GM21528 (cell line): ENCODE measurements around the gene BCKDHB.

Experiments used
- ATAC-seq: cut with Tn5 transposase; IDR thresholded peaks from one replicate; pipeline ENCODE4 v1.9.1; 2021; ENCODE audit warnings: mild to moderate bottlenecking, moderate library complexity; ENCODE audit not compliant: unreplicated experiment, low FRiP score

The BCKDHB gene

DNA sequence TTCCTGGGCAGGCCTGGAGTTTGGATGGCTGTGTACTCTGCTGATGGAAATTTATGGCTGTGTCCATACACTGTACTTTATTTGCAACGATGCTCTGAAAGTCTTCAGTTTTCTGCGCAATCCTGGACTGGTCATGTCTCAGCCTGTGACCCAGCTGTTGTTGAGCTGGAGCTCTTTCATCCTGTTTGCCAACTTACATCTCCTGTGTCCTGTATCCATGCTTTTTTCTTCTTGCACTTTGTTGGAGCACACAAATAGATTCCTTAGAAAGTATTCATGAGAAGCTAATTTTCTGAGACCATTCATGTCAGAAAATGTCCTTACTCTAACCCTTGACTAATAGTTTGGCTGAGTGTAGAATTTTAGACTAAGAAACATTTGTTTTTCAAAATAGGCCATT, 251.2 kb downstream of the BCKDHB start:
- no peak for ATAC-seq

DNA sequence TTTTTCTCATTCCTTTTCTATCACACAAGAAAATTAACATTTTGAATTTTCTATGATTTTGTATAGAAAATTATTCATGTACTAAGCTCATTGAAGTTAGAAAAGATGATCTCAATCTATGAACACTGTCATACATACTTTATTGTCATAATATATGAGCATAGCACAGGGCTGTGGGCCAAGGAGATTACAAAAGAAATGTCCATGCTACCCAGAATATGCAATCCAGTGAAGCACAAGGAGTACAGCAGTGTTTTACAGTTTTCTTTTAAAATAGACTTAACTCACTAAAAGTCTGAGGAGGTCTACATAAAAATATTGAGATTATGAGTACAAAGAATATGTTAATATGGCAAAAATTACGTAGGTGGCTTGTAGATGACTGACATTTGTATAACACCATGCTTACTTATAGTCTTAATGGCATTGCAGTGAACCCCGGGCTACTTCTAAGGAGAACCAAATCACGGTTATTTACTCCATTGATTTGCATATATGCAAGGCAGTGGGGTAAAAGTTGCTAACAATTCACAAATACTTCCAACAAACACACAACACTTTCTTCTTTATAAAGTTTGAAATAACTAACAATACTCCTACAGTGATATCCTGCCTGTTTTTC, 257.1 kb downstream of the BCKDHB start:
- ATAC-seq, result no peak

- ATAC-seq, result no peak
These were observed 257.7 kb downstream of the BCKDHB start for GRCh38 chr6:80364149-80364548.

- ATAC-seq, result no peak
These were observed 259.6 kb downstream of the BCKDHB start for GRCh38 chr6:80366051-80366450.

- ATAC-seq, result no peak
These were observed 260.2 kb downstream of the BCKDHB start for GRCh38 chr6:80366714-80367113.

GRCh38 chr6:80376411-80376810, 269.9 kb downstream of the BCKDHB start:
- ATAC-seq, result no peak

DNA sequence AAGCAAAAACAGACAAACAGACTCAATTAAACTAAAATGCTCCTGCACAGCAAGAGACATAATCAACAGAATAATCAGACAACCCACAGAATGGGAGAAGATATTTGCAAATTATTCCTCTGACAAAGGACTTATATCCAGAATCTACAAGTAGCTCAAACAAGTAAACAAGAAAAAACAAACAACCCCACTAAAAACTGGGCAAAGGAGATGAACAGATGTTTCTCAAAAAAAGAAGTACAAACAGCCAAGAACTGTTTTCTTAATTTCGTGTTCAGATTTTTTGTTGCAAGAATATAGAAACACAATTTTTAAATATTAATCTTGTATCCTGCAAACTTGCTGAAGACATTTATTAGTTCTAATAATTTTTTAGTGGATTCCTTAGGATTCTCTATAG, 274.1 kb downstream of the BCKDHB start:
- no peak for ATAC-seq

DNA sequence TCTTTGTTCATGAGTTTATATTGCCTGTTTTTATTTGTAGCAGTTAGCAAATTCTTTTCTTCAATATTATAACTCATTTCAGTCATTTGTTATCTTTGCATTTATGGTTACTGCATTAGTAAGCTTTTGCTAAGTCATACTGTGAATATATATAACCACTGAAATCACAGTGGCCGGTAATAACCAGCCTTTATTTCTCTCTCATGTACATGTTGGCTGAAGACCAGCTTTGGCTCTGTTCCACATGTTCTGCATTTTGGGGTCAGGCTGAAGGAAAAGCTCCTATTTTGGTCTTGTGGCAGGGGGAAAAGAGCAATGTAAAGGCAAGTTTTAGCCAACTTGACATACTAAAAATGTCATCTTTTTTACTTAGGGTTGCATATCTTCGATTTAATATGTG, 276.3 kb downstream of the BCKDHB start:
- no peak for ATAC-seq

DNA sequence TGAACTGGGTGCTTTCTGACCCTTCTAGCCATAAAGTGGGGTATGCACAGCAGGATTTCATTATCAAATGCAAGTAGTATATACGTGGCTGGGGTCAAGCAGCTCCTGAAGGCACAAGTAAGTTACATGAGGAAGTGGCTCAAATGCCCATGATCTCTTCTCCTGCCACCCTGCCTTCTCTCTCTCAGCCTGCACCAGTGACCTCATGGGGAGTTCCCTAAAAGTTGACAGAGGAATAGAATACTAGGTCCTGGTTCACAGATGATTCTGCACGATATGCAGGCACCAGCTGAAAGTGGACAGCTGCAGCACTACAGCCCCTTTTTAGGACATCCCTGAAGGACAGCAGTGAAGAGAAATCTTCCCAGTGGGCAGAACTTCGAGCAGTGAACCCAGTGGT, 282.0 kb downstream of the BCKDHB start:
- no peak for ATAC-seq
